Measurements from ENCODE around the gene PRKCH. TPM values are rescaled to one million over a fixed set of nuclear protein-coding genes. Genes with fewer than 3 reads are reported as not detected.

Gene PRKCH
- total RNA-seq, 2 experiments from 2014 or later = 0.85 to 2.3 TPM

DNA sequence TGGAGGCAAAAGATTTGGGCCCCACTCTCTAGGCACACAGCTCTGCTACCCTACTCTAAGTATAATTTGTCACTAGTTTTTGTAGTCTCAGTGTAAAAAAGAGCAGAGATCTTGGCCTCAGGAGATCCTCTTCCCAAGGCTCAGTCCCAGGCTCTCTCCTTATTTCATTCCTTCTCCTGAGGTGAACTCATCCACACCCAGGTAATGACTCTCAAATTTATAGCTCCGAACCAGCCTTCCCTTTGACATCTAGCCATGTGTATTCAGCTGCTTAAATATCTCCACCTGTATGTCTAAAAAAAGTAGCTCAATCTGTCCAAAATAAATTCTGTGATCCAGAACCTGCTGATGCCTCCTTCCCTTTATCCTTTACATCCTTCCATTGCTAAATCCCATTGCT is 200.4 kb downstream of the PRKCH start:
- BruUV-seq (replicated peaks) = no TSS peak
- peaks cover 3% of the 10 kb centered on the region for H3K4me1 ChIP-seq (ENCODE audit: insufficient read depth, low read length, poor library complexity, severe bottlenecking)
- TF ChIP-seq, protein P1, sequence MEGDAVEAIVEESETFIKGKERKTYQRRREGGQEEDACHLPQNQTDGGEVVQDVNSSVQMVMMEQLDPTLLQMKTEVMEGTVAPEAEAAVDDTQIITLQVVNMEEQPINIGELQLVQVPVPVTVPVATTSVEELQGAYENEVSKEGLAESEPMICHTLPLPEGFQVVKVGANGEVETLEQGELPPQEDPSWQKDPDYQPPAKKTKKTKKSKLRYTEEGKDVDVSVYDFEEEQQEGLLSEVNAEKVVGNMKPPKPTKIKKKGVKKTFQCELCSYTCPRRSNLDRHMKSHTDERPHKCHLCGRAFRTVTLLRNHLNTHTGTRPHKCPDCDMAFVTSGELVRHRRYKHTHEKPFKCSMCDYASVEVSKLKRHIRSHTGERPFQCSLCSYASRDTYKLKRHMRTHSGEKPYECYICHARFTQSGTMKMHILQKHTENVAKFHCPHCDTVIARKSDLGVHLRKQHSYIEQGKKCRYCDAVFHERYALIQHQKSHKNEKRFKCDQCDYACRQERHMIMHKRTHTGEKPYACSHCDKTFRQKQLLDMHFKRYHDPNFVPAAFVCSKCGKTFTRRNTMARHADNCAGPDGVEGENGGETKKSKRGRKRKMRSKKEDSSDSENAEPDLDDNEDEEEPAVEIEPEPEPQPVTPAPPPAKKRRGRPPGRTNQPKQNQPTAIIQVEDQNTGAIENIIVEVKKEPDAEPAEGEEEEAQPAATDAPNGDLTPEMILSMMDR (conservative IDR thresholded peaks at IDR 0.05; ENCODE audit: low read length) = no peak
- no peak for TF ChIP-seq EZH2phosphoT487 (IDR thresholded peaks at IDR 0.05; ENCODE audit: borderline replicate concordance, low read depth, low read length)
- H3K27ac ChIP-seq (ENCODE audit: low read depth, low read length, poor library complexity, severe bottlenecking) = no peak overlapping the region
- POLR2A ChIA-PET = interaction anchor here (0.5 to 1.2 kb wide), 3 partner anchors 10 to 227 kb away, joined by 3 to 7 read pairs (median 4); no protein-coding TSS in a partner anchor
- DNase-seq (ENCODE audit: low spot score) = no peak
- H3K9me3 ChIP-seq (ENCODE audit: low read length) = no peaks in the 10 kb centered on the region
- no peak overlapping the region for H2AFZ ChIP-seq (ENCODE audit: low read length)
- H3K4me2 ChIP-seq (ENCODE audit: low read length) = no peak overlapping the region
- CTCF ChIA-PET (ENCODE audit: unreplicated experiment) = no interaction called here
- no peaks in the 10 kb centered on the region for H3K9me2 ChIP-seq (ENCODE audit: insufficient read depth, low read length)
- no peaks in the 10 kb centered on the region for H3K36me3 ChIP-seq (ENCODE audit: insufficient read depth, low read length)
- no peaks in the 10 kb centered on the region for H4K20me1 ChIP-seq (ENCODE audit: insufficient read depth, low read length)
- no peaks in the 10 kb centered on the region for H3K79me2 ChIP-seq (ENCODE audit: insufficient read depth, low read depth, low read length)
- H3K4me3 ChIP-seq (ENCODE audit: low read depth, low read length, poor library complexity, severe bottlenecking) = no peak overlapping the region
- intact Hi-C loops (cut with micrococcal nuclease; ENCODE audit: unreplicated experiment) = no loop called here

DNA sequence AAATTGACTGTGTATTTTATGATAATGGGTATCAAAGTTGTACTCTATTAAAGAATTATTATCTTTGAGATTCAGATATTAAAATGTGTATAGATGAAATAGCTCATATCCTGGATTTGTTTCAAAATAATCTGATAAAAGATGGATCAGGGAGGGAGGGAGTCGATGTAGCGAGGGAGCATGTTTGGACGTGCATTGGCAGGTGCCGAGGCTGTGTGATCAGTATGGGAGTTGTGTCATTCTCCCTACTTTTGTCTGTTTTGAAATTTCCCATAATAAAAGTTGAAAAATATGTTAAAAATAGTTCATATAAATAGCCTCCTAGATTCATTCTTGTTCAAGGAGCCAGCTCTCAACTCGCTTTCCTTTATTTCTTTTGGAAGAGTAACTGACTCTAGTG is 202.4 kb downstream of the PRKCH start:
- H3K79me2 ChIP-seq (ENCODE audit: insufficient read depth, low read depth, low read length) = no peaks in the 10 kb centered on the region
- TF ChIP-seq EZH2phosphoT487 (IDR thresholded peaks at IDR 0.05; ENCODE audit: borderline replicate concordance, low read depth, low read length) = no peak
- TF ChIP-seq, protein P1 (conservative IDR thresholded peaks at IDR 0.05; ENCODE audit: low read length) = no peak
- DNase-seq (ENCODE audit: low spot score) = no peak
- BruUV-seq (replicated peaks) = no TSS peak
- H3K27ac ChIP-seq (ENCODE audit: low read depth, low read length, poor library complexity, severe bottlenecking) = no peak overlapping the region
- H3K4me3 ChIP-seq (ENCODE audit: low read depth, low read length, poor library complexity, severe bottlenecking) = no peak overlapping the region
- H4K20me1 ChIP-seq (ENCODE audit: insufficient read depth, low read length) = no peaks in the 10 kb centered on the region
- H3K4me2 ChIP-seq (ENCODE audit: low read length) = no peak overlapping the region
- no peaks in the 10 kb centered on the region for H3K9me2 ChIP-seq (ENCODE audit: insufficient read depth, low read length)
- no peaks in the 10 kb centered on the region for H3K36me3 ChIP-seq (ENCODE audit: insufficient read depth, low read length)
- intact Hi-C loops (cut with micrococcal nuclease; ENCODE audit: unreplicated experiment) = no loop called here
- POLR2A ChIA-PET = interaction anchor here (0.8 to 1.8 kb wide), 10 partner anchors 9 to 30 kb away, joined by 3 to 13 read pairs (median 6); no protein-coding TSS in a partner anchor
- no peaks in the 10 kb centered on the region for H3K9me3 ChIP-seq (ENCODE audit: low read length)
- no peak overlapping the region for H2AFZ ChIP-seq (ENCODE audit: low read length)
- H3K4me1 ChIP-seq (ENCODE audit: insufficient read depth, low read length, poor library complexity, severe bottlenecking) = peaks cover 4% of the 10 kb centered on the region
- CTCF ChIA-PET (ENCODE audit: unreplicated experiment) = interaction anchor here (1.0 kb wide), 1 partner anchor 10 kb away, joined by 3 read pairs; no protein-coding TSS in a partner anchor

DNA sequence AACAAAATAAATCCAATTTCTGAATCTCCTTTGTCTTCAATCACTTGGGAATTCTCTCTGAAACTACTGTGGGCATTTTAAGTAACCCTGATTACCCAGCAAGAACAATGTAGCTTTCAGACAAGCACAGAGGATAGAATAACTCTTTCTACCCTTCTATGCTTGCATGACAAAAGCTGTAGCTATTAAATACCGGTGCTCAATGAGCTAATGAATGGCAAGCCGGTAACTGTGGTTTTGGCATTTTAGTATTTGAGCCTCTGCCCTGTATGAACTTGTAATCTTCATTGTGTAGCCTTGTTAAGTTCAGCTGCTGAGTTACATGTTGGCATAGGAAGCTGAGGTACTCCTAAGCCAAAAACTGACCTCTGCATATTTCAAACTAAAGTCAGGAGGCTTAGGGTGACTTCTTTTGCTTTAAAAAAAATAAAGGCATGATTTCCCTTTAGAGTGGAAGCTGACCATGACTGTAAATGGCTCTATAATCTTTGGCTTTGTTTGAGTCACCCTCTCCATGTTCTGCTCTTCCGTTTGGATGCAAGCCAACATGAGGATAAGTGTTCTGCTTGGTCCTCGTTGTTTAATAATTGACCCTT is 202.9 kb downstream of the PRKCH start:
- H3K36me3 ChIP-seq (ENCODE audit: insufficient read depth, low read length) = no peaks in the 10 kb centered on the region
- CTCF ChIA-PET (ENCODE audit: unreplicated experiment) = interaction anchor here (1.0 kb wide), 1 partner anchor 11 kb away, joined by 3 read pairs; no protein-coding TSS in a partner anchor
- no peak overlapping the region for H3K27ac ChIP-seq (ENCODE audit: low read depth, low read length, poor library complexity, severe bottlenecking)
- H3K79me2 ChIP-seq (ENCODE audit: insufficient read depth, low read depth, low read length) = no peaks in the 10 kb centered on the region
- H4K20me1 ChIP-seq (ENCODE audit: insufficient read depth, low read length) = no peaks in the 10 kb centered on the region
- intact Hi-C loops (cut with micrococcal nuclease; ENCODE audit: unreplicated experiment) = no loop called here
- H3K4me2 ChIP-seq (ENCODE audit: low read length) = no peak overlapping the region
- H3K4me1 ChIP-seq (ENCODE audit: insufficient read depth, low read length, poor library complexity, severe bottlenecking) = peaks cover 4% of the 10 kb centered on the region
- no peak overlapping the region for H2AFZ ChIP-seq (ENCODE audit: low read length)
- no peak overlapping the region for H3K4me3 ChIP-seq (ENCODE audit: low read depth, low read length, poor library complexity, severe bottlenecking)
- no peak for DNase-seq (ENCODE audit: low spot score)
- no peaks in the 10 kb centered on the region for H3K9me3 ChIP-seq (ENCODE audit: low read length)
- no peak for TF ChIP-seq EZH2phosphoT487 (IDR thresholded peaks at IDR 0.05; ENCODE audit: borderline replicate concordance, low read depth, low read length)
- TF ChIP-seq, protein P1 (conservative IDR thresholded peaks at IDR 0.05; ENCODE audit: low read length) = no peak
- BruUV-seq (replicated peaks) = no TSS peak
- no peaks in the 10 kb centered on the region for H3K9me2 ChIP-seq (ENCODE audit: insufficient read depth, low read length)
- POLR2A ChIA-PET = interaction anchor here (0.7 to 1.8 kb wide), 13 partner anchors 8 to 99 kb away, joined by 3 to 13 read pairs (median 4); no protein-coding TSS in a partner anchor
